Thyroid gland (tissue), 4 donors: ENCODE data around the gene KLHDC4. TPM values are rescaled to one million over a fixed set of nuclear protein-coding genes. Genes with fewer than 3 reads are reported as not detected.

Experiments
- DNase-seq, 2 donors: peaks; one replicate each; pipeline ENCODE4 v3.0.0-alpha.2; 2019
- H3K27ac ChIP-seq, 3 donors: fragments of 200-600 bp; sonication (generic); 1 replicate in 2 of 3; 2 replicates in 1 of 3; pipeline ENCODE4 v1.5.1; 2016 to 2019; ENCODE audit warnings: mild to moderate bottlenecking in 1 of 3, moderate library complexity in 1 of 3
- H3K27me3 ChIP-seq: fragments of 200-600 bp; sonication (generic); one replicate; pipeline ENCODE4 v1.5.1; 2019
- H3K36me3 ChIP-seq, 2 donors: fragments of 200-600 bp; sonication (generic); one replicate each; pipeline ENCODE4 v1.5.1; 2016 to 2019
- H3K4me1 ChIP-seq, 2 donors: fragments of 200-600 bp; sonication (generic); one replicate each; pipeline ENCODE4 v1.5.1; 2017 to 2019
- H3K4me3 ChIP-seq, 3 donors: fragments of 200-600 bp; sonication (generic); replicated peaks in 1 of 3; 1 replicate in 2 of 3; 2 replicates in 1 of 3; pipeline ENCODE4 v1.5.1; 2016; ENCODE audit warnings: mild to moderate bottlenecking in 1 of 3
- H3K9me3 ChIP-seq: fragments of 200-600 bp; sonication (generic); one replicate; pipeline ENCODE4 v1.5.1; 2017
- CTCF ChIP-seq, 6 experiments: fragments of 200-600 bp in 3 of 6; fragments of 450-650 bp in 3 of 6; sonication (generic) in 3 of 6; IDR thresholded peaks; one replicate each; pipeline ENCODE4 v1.5.1; 2016 to 2019; ENCODE audit warnings: antibody characterized with exemption in 6 of 6, mild to moderate bottlenecking in 2 of 6, inconsistent platforms in 1 of 6, moderate library complexity in 1 of 6
- POLR2A ChIP-seq, 2 donors: fragments of 450-650 bp; IDR thresholded peaks; one replicate each; pipeline ENCODE4 v1.6.1; 2017; ENCODE audit warnings: antibody characterized with exemption in 2 of 2, mild to moderate bottlenecking in 2 of 2, moderate library complexity in 1 of 2
- WGBS, 2 donors: methylation state at CpG; one replicate each; pipeline ENCODE4 v1.1.5; 2017; 5-methylcytosine and 5-hydroxymethylcytosine counted together
- intact Hi-C: fragments of 100-400 bp; cut with DNase I; formaldehyde crosslinking; loops from one replicate; pipeline ENCODE4 v1.15.1; 2023
- total RNA-seq, 4 donors: library from RNA; depleted of rRNA; stranded (reverse); fragments of >200 nt; gene quantifications; one replicate each; pipeline ENCODE4 v1.2.3, GENCODE V29; 2016

Gene KLHDC4
- total RNA-seq, 4 donors from 2014 or later = 19.9 to 40.9 (median 30.3) TPM

DNA sequence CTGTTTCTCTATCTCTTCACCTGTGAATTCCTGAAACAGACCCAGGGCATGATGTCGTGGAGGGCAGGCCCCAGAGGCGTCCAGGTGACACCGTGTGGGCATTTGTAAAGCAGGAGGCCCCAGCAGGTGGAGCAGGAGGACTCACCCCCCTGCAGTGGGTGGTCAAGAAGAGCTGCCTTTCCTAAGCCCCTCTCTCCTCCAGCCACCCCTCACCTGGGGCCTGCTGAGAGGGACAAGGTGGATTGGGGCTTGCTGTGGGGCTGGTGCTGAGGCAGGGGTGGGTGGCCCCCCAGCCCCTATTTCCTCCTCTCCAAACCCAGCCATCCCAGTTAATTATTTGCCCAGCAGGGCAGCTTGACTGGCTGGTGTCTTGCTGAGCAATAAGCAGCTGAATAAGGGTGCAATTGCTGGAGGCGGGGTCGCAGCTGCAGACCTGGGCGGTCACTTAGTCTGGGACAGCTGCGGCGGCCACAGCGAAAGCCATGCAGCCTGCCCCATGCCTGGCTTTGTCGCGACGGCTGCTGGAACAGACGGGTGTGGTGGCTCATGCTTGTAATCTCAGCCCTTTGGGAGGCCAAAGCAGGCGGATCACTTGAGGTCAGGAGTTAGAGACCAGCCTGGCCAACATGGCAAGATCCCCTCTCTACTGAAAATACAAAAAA lies 107.1 kb downstream of the KLHDC4 start:
- TF ChIP-seq CTCF (IDR thresholded peaks at IDR 0.05) = no peak
- no peak for TF ChIP-seq POLR2A (IDR thresholded peaks at IDR 0.05)
- DNase-seq = no peak
- no peaks in the 10 kb centered on the region for H3K9me3 ChIP-seq
- H3K36me3 ChIP-seq = no peaks in the 10 kb centered on the region
- intact Hi-C loops = no loop called here
- WGBS, 2 donors = 45 to 48% methylated on average over 10 to 11 of the region's 14 CpGs
- no peaks in the 10 kb centered on the region for H3K27me3 ChIP-seq
- no peak overlapping the region for H3K4me3 ChIP-seq
- H3K4me1 ChIP-seq = no peaks in the 10 kb centered on the region
- H3K27ac ChIP-seq = no peak overlapping the region

Other genes with a start within 250 kb of the KLHDC4 start
- 1 to 10 TPM in 1 of 4 donors, under 1 TPM in 2, not detected in 1; 0.22 to 1.1 (median 0.29) TPM for gene JPH3, start 163.5 kb downstream of the KLHDC4 start, total RNA-seq
- 1 to 10 TPM; 1.1 to 5.2 (median 2.2) TPM for gene SLC7A5, start 103.5 kb upstream of the KLHDC4 start, total RNA-seq
- gene CA5A, start 170.5 kb upstream of the KLHDC4 start, total RNA-seq = not detected
- 10 to 100 TPM; 22.8 to 42.7 (median 29.8) TPM for gene BANP, start 185.4 kb upstream of the KLHDC4 start, total RNA-seq